Parathyroid adenoma (tissue), 2 donors: ENCODE results near the gene PRR9.

Experiments used
- H2AFZ ChIP-seq: fragments of 300-600 bp; sonication (generic); one replicate; pipeline ENCODE4 v1.7.0; 2017; ENCODE audit warnings: antibody characterized with exemption, mild to moderate bottlenecking
- H3K27ac ChIP-seq: fragments of 300-600 bp; sonication (generic); one replicate; pipeline ENCODE4 v1.7.0; 2017
- H3K27me3 ChIP-seq: fragments of 300-600 bp; sonication (generic); one replicate; pipeline ENCODE4 v1.7.0; 2017; ENCODE audit warnings: low read length; ENCODE audit not compliant: control insufficient read depth, insufficient read depth
- H3K36me3 ChIP-seq: fragments of 300-600 bp; sonication (generic); one replicate; pipeline ENCODE4 v1.7.0; 2017; ENCODE audit warnings: low read length; ENCODE audit not compliant: control insufficient read depth, insufficient read depth
- H3K4me1 ChIP-seq: fragments of 300-600 bp; sonication (generic); one replicate; pipeline ENCODE4 v1.7.0; 2017; ENCODE audit warnings: control low read depth
- H3K4me2 ChIP-seq: fragments of 300-600 bp; sonication (generic); one replicate; pipeline ENCODE4 v1.7.0; 2017; ENCODE audit warnings: low read length
- H3K4me3 ChIP-seq: fragments of 300-600 bp; sonication (generic); one replicate; pipeline ENCODE4 v1.7.0; 2017; ENCODE audit warnings: low read depth, low read length
- H3K79me2 ChIP-seq: fragments of 300-600 bp; sonication (generic); one replicate; pipeline ENCODE4 v1.7.0; 2017; ENCODE audit warnings: control low read depth
- H3K9ac ChIP-seq: fragments of 300-600 bp; sonication (generic); one replicate; pipeline ENCODE4 v1.7.0; 2017; ENCODE audit warnings: mild to moderate bottlenecking
- H3K9me3 ChIP-seq: fragments of 300-600 bp; sonication (generic); one replicate; pipeline ENCODE4 v1.7.0; 2017; ENCODE audit warnings: low read length; ENCODE audit not compliant: control insufficient read depth
- CTCF ChIP-seq: fragments of 300-600 bp; sonication (generic); IDR thresholded peaks from one replicate; pipeline ENCODE4 v1.7.0; 2017; ENCODE audit warnings: antibody characterized with exemption, mild to moderate bottlenecking
- donor health status: primary hyperparathyroidism.

The PRR9 gene

GRCh38 chr1:153190373-153190772, 27.0 kb upstream of the PRR9 start:
- no peak overlapping the region for H2AFZ ChIP-seq
- H3K79me2 ChIP-seq, result no peaks in the 10 kb centered on the region
- no peak overlapping the region for H3K4me2 ChIP-seq
- no peaks in the 10 kb centered on the region for H3K36me3 ChIP-seq
- no peak overlapping the region for H3K4me3 ChIP-seq
- H3K9me3 ChIP-seq, result no peaks in the 10 kb centered on the region
- H3K27ac ChIP-seq, result no peak overlapping the region
- H3K9ac ChIP-seq, result no peak overlapping the region
- H3K4me1 ChIP-seq, result no peaks in the 10 kb centered on the region
- no peak for TF ChIP-seq CTCF
- no peaks in the 10 kb centered on the region for H3K27me3 ChIP-seq

DNA sequence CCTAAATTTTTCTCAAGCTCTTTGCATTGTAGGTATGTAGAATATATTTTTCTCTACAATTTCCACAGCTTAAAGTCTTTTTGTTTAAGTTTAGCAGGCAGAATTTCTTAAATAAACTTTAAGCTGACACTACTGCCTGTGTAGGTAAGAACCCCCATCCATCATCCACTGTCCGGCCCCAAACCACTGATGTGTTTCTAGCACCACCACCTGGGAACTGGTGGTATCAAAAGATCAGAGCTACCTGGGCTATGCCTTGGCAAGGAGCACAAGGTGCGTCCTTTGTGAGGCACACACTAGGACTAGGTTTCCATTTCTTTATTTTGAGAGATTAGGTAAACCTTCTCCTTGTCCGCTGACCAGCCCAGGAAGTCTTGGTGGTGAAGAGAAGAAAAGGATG, 24.7 kb upstream of the PRR9 start:
- Histone ChIP-seq H3K27ac (no peak overlapping the region), H2AFZ (no peak overlapping the region), H3K4me2 (no peak overlapping the region), H3K4me1 (no peaks in the 10 kb centered on the region), H3K79me2 (no peaks in the 10 kb centered on the region), H3K9me3 (no peaks in the 10 kb centered on the region), H3K36me3 (no peaks in the 10 kb centered on the region), H3K9ac (no peak overlapping the region), H3K4me3 (no peak overlapping the region), H3K27me3 (no peaks in the 10 kb centered on the region)
- TF ChIP-seq CTCF, result no peak

GRCh38 chr1:153194331-153195050, 22.9 kb upstream of the PRR9 start:
- H3K4me2 ChIP-seq, result no peak overlapping the region
- H3K9me3 ChIP-seq, result no peaks in the 10 kb centered on the region
- H3K4me1 ChIP-seq, result no peaks in the 10 kb centered on the region
- no peaks in the 10 kb centered on the region for H3K79me2 ChIP-seq
- no peak overlapping the region for H3K4me3 ChIP-seq
- no peaks in the 10 kb centered on the region for H3K36me3 ChIP-seq
- H2AFZ ChIP-seq, result no peak overlapping the region
- no peak overlapping the region for H3K9ac ChIP-seq
- no peaks in the 10 kb centered on the region for H3K27me3 ChIP-seq
- no peak for TF ChIP-seq CTCF
- H3K27ac ChIP-seq, result no peak overlapping the region

DNA sequence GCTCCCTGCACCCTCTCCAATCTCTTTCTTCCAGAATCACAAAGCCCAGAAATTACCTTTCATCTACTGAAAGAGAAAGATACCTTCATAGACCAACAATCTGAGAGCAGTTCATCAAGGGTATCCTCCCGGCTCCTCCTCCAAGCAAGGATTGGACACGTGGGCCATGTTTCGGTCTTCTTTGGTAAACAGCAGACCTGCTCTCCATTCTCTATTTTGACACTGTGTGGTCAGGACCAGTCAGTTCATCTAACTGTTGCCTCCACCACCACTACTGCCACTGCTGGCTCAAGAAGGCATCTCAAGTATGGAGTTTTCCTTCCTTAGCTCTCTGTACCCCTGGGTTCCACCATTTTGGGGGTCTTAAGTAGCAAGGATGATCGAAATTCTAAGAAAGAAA, 22.2 kb upstream of the PRR9 start:
- Histone ChIP-seq H3K79me2 (no peaks in the 10 kb centered on the region), H3K9me3 (no peaks in the 10 kb centered on the region), H3K27me3 (no peaks in the 10 kb centered on the region), H2AFZ (no peak overlapping the region), H3K4me3 (no peak overlapping the region), H3K4me1 (no peaks in the 10 kb centered on the region), H3K4me2 (no peak overlapping the region), H3K27ac (no peak overlapping the region), H3K9ac (no peak overlapping the region), H3K36me3 (no peaks in the 10 kb centered on the region)
- no peak for TF ChIP-seq CTCF

DNA sequence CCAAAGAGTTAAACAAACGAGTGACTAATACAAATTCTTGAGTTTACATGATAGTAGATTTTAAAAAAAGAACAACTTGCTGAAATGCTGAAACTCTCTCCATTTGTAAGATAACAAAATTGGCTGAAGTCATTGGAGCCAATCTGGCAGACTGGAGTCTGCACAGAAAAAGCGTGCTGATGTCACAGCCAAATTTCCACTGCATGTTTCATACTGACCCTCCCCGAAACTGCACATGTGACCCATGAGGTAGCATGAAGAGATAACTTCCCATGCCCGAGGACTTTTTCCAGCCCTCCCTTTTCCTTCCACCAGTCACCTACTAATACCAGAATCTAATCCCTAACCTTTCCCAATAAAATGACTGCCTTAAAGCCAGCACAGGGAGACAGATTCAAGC, 15.4 kb upstream of the PRR9 start:
- Histone ChIP-seq H2AFZ (no peak overlapping the region), H3K27ac (no peak overlapping the region), H3K4me2 (no peak overlapping the region), H3K27me3 (no peaks in the 10 kb centered on the region), H3K9me3 (no peaks in the 10 kb centered on the region), H3K9ac (no peak overlapping the region), H3K4me3 (no peak overlapping the region), H3K4me1 (no peaks in the 10 kb centered on the region), H3K36me3 (no peaks in the 10 kb centered on the region), H3K79me2 (no peaks in the 10 kb centered on the region)
- no peak for TF ChIP-seq CTCF
